ENCODE measurements around the gene DDOST. TPM values are rescaled to one million over a fixed set of nuclear protein-coding genes. Genes with fewer than 3 reads are reported as not detected.

DDOST gene
- total RNA-seq, 4 donors from 2014 or later, result 182 to 299 (median 238) TPM

GRCh38 chr1:20636785-20637347, 24.3 kb downstream of the DDOST start:
- no peak overlapping the region for H3K27ac ChIP-seq

GRCh38 chr1:20634594-20635084, 26.5 kb downstream of the DDOST start:
- H3K4me1 ChIP-seq, result peaks cover 10 to 11% of the 10 kb centered on the region in 2 donors
- peak overlapping the region in 2 of 3 donors; percentile 75 to 96 for H3K27ac ChIP-seq
- 0 to 7% methylated on average over 4 of the region's 4 CpGs for WGBS, 2 donors
- peak; percentile 81 to 83 for DNase-seq
- no peak for TF ChIP-seq POLR2A (IDR thresholded peaks at IDR 0.05)
- TF ChIP-seq, protein P1, sequence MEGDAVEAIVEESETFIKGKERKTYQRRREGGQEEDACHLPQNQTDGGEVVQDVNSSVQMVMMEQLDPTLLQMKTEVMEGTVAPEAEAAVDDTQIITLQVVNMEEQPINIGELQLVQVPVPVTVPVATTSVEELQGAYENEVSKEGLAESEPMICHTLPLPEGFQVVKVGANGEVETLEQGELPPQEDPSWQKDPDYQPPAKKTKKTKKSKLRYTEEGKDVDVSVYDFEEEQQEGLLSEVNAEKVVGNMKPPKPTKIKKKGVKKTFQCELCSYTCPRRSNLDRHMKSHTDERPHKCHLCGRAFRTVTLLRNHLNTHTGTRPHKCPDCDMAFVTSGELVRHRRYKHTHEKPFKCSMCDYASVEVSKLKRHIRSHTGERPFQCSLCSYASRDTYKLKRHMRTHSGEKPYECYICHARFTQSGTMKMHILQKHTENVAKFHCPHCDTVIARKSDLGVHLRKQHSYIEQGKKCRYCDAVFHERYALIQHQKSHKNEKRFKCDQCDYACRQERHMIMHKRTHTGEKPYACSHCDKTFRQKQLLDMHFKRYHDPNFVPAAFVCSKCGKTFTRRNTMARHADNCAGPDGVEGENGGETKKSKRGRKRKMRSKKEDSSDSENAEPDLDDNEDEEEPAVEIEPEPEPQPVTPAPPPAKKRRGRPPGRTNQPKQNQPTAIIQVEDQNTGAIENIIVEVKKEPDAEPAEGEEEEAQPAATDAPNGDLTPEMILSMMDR (IDR thresholded peaks at IDR 0.05), result no peak
- peak overlapping the region in 1 of 3 donors; percentile 97 for H3K4me3 ChIP-seq (replicated peaks in 1 of 3)
- H3K9me3 ChIP-seq, result no peaks in the 10 kb centered on the region
- peaks cover 10 to 24% of the 10 kb centered on the region in 2 donors for H3K36me3 ChIP-seq
- no peaks in the 10 kb centered on the region for H3K27me3 ChIP-seq
- intact Hi-C loops (cut with DNase I), result loop anchor here (5.0 kb wide), 1 partner anchor 112 kb away; no protein-coding TSS in a partner anchor

More at GRCh38 chr1:20636785-20637347, 24.3 kb downstream of the DDOST start:
- Histone ChIP-seq H3K4me3 (replicated peaks in 1 of 3) (no peak overlapping the region), H3K27me3 (no peaks in the 10 kb centered on the region), H3K4me1 (peaks cover 10 to 11% of the 10 kb centered on the region in 2 donors), H3K36me3 (peaks cover 19 to 43% of the 10 kb centered on the region in 2 donors), H3K9me3 (no peaks in the 10 kb centered on the region)
- DNase-seq, result no peak
- intact Hi-C loops (cut with DNase I), result loop anchor here (5.0 kb wide), 1 partner anchor 115 kb away; no protein-coding TSS in a partner anchor
- no peak for TF ChIP-seq POLR2A (IDR thresholded peaks at IDR 0.05)
- TF ChIP-seq, protein P1 (IDR thresholded peaks at IDR 0.05), result no peak
- 92 to 96% methylated on average over 8 of the region's 8 CpGs for WGBS, 2 donors

DNA sequence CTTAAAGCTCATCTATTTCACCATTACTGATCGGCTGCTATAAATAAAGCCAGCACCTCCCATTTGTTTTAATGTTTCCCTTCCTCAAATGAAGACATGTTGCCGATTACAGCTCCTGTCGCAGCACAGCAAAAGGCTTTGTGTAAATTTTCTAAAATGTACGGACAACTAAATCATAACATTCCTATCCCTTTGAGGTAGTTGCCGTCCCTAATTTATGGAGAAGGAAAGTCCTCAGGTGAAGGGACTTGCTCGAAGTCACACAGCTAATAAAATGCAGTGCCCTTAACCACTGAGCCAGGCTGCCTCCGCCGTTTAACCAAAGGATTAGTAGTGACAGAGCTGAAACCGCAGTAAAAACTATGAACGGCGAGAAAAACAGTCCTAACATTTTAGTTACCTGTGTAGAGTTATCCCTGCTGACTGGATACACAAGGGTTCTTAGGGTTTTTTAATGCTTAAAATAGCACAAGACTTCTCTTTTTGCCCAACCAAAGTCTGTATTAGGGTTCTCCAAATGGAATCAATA, 27.0 kb downstream of the DDOST start:
- Histone ChIP-seq H3K36me3 (peaks cover 10 to 19% of the 10 kb centered on the region in 2 donors), H3K4me1 (peaks cover 10 to 11% of the 10 kb centered on the region in 2 donors), H3K9me3 (no peaks in the 10 kb centered on the region), H3K27ac (peak overlapping the region; percentile 75 to 96 (median 89)), H3K27me3 (no peaks in the 10 kb centered on the region), H3K4me3 (replicated peaks in 1 of 3) (peak overlapping the region; percentile 15 to 97 (median 93))
- intact Hi-C loops (cut with DNase I), result no loop called here
- no peak for DNase-seq
- no peak for TF ChIP-seq POLR2A (IDR thresholded peaks at IDR 0.05)
- TF ChIP-seq, protein P1 (IDR thresholded peaks at IDR 0.05), result no peak
- WGBS, 2 donors, result 1% methylated on average over 10 to 11 of the region's 11 CpGs

DNA sequence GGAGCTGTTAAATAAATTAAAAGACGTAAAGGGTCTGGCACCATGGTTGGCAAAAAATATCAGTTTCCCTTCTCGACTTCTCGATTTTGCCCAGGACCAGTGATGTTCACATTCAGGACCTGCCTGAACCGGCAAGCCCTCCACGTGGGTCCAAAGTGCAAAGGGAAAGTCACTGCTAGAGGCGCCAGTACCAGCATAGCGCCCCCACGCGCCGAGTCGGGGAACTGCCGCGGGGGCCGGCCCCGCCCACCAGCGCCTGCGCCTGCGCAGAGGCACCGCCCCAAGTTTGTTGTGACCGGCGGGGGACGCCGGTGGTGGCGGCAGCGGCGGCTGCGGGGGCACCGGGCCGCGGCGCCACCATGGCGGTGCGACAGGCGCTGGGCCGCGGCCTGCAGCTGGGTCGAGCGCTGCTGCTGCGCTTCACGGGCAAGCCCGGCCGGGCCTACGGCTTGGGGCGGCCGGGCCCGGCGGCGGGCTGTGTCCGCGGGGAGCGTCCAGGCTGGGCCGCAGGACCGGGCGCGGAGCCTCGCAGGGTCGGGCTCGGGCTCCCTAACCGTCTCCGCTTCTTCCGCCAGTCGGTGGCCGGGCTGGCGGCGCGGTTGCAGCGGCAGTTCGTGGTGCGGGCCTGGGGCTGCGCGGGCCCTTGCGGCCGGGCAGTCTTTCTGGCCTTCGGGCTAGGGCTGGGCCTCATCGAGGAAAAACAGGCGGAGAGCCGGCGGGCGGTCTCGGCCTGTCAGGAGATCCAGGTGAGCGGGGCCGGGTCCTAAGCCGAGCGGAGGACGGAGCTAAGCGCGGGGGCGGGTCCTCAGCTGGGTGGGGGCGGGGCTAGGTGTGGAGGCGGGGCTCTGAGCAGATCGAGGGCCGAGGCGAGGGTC, 27.7 kb downstream of the DDOST start, which contains the start of gene PINK1:
PINK1 (plus strand) TSS at position 269 of the 875 bp plus-strand sequence; CDS start at position 360, 91 bp downstream.
- peak within 1 kb of the TSS; percentile 75 to 96 (median 89) for H3K27ac ChIP-seq
- peak within 1 kb of the TSS; percentile 93 to 97 (median 96) for H3K4me3 ChIP-seq (replicated peaks in 1 of 3)
- 4 to 27% methylated on average over 5 to 23 of the region's 93 CpGs for WGBS, 2 donors

More for the DNA sequence above, 27.7 kb downstream of the DDOST start, which contains the start of gene PINK1:
- Histone ChIP-seq H3K9me3 (no peaks in the 10 kb centered on the region), H3K4me1 (peaks cover 10 to 11% of the 10 kb centered on the region in 2 donors), H3K27me3 (no peaks in the 10 kb centered on the region), H3K36me3 (peaks cover 9 to 12% of the 10 kb centered on the region in 2 donors)
- intact Hi-C loops (cut with DNase I), result no loop called here
- TF ChIP-seq POLR2A (IDR thresholded peaks at IDR 0.05), result peak; percentile 82 to 94
- TF ChIP-seq, protein P1 (IDR thresholded peaks at IDR 0.05), result peak; percentile 79 to 100 (median 99)
- peak; percentile 85 for DNase-seq
